PFSK-1 (cell line): Measurements from ENCODE around the gene IL1R1.

Source experiments
- FOXP2 ChIP-seq: optimal IDR thresholded peaks from 2 replicates; pipeline ENCODE3; 2011; ENCODE audit warnings: borderline replicate concordance, control low read depth, inconsistent platforms; ENCODE audit not compliant: insufficient read depth; ENCODE audit errors: extremely low read length, extremely low read depth
- POLR2AphosphoS5 ChIP-seq: IDR thresholded peaks from 2 replicates; pipeline ENCODE4 v1.6.1; 2012; ENCODE audit warnings: low read depth, mild to moderate bottlenecking, control low read depth, low read length, moderate library complexity
- REST ChIP-seq, 2 experiments: IDR thresholded peaks; 2 replicates each; pipeline versions ENCODE4 v1.6.1 to v1.8.0; 2011 to 2012; ENCODE audit warnings: low read depth in 2 of 2, low read length in 2 of 2, control low read depth in 1 of 2, inconsistent platforms in 1 of 2, mild to moderate bottlenecking in 1 of 2, moderate library complexity in 1 of 2; ENCODE audit not compliant: insufficient read depth in 1 of 2
- SIN3A ChIP-seq: IDR thresholded peaks from 2 replicates; pipeline ENCODE4 v1.6.1; 2012; ENCODE audit warnings: mild to moderate bottlenecking, low read length, moderate library complexity, borderline replicate concordance; ENCODE audit not compliant: insufficient read depth
- TAF1 ChIP-seq: IDR thresholded peaks from 2 replicates; pipeline ENCODE4 v1.6.1; 2012; ENCODE audit warnings: low read length, control low read depth, borderline replicate concordance; ENCODE audit not compliant: insufficient read depth

DNA sequence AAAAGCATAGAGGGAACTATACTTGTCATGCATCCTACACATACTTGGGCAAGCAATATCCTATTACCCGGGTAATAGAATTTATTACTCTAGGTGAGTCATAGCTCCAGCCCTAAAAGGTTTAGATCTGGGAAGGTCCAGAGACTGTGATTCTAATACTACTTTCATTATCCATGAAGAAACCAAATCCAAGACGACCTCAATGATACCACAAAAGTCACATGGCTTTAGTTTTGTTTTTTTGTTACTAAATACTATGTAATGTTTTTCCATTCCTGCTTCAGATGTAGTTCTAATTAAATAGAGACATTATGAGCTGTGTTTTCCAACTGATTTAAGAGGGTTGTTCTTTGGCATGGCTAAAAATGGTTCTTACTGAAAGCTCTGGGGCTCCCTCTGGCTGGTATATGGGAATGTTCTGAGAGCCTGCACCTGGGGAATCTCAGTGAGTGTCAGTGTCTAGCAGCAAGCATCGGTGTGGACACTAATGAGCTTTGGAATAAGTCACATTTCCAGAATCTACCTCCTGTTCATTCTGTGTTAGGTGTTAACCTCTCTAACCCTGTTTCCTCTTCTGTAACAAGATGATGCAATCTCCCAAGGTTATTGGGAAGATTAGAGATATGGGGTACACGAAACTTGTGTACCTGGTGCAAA is 23.8 kb downstream of the IL1R1 start:
- TF ChIP-seq TAF1 (no peak), POLR2AphosphoS5 (no peak), REST (IDR thresholded peaks at IDR 0.05; ENCODE audit: insufficient read depth in 1 of 2, low read depth in 2 of 2, low read length in 2 of 2) (no peak), FOXP2 (no peak), SIN3A (no peak)
